Caco-2 (cell line): ENCODE measurements around the gene CXCR5. TPM values are rescaled to one million over a fixed set of nuclear protein-coding genes. Genes with fewer than 3 reads are reported as not detected.
A peak's percentile ranks its signal among the peaks of the same experiment; 100 is the strongest.

Experiments used
- BruUV-seq: library from RNA; stranded (reverse); fragments of 400-500 nt; replicated peaks from 2 replicates; lab custom pipeline; 2021; lab: Mats Ljungman, UMichigan
- CTCF ChIA-PET: fragments of 300-600 bp; sonication (Branson Sonifier 250); formaldehyde crosslinking; loops from one replicate; lab custom pipeline; 2022; ENCODE audit warnings: antibody characterized with exemption; lab: Charles Lee
- POLR2A ChIA-PET: fragments of 300-600 bp; sonication (Branson Sonifier 250); formaldehyde crosslinking; loops from one replicate; lab custom pipeline; 2022; ENCODE audit warnings: antibody characterized with exemption; lab: Charles Lee
- DNase-seq, 2 experiments: peaks; one replicate each; pipeline versions ENCODE4 v3.0.0 to v3.0.0-alpha.2; 2020 to 2022
- H3K27me3 ChIP-seq: replicated peaks from 2 replicates; pipeline ENCODE4 v1.6.0; 2011; ENCODE audit warnings: low read length; ENCODE audit not compliant: control insufficient read depth, insufficient read depth
- H3K36me3 ChIP-seq: 2 replicates; pipeline ENCODE4 v1.5.1; 2011; ENCODE audit warnings: low read length; ENCODE audit not compliant: control insufficient read depth, insufficient read depth
- H3K4me1 ChIP-seq: fragments of 250-450 bp; sonication (Bioruptor Pico); 2 replicates; pipeline ENCODE4 v1.5.1; 2020; ENCODE audit warnings: mild to moderate bottlenecking
- H3K4me3 ChIP-seq: 2 replicates; pipeline ENCODE4 v1.5.1; 2011; ENCODE audit warnings: low read depth, mild to moderate bottlenecking, control low read depth, low read length
- H3K9me3 ChIP-seq: fragments of 250-450 bp; sonication (Bioruptor Pico); 2 replicates; pipeline ENCODE4 v1.5.1; 2020; ENCODE audit warnings: mild to moderate bottlenecking, moderate library complexity
- H3K27ac Mint-ChIP-seq: one replicate; pipeline ENCODE4 v1.8.0; 2022; ENCODE audit warnings: mixed read lengths; ENCODE audit not compliant: unreplicated experiment
- H3K27me3 Mint-ChIP-seq: one replicate; pipeline ENCODE4 v1.8.0; 2022; ENCODE audit warnings: mixed read lengths; ENCODE audit not compliant: insufficient read depth, unreplicated experiment
- H3K36me3 Mint-ChIP-seq: one replicate; pipeline ENCODE4 v1.8.0; 2022; ENCODE audit warnings: mild to moderate bottlenecking, mixed read lengths; ENCODE audit not compliant: insufficient read depth, unreplicated experiment
- H3K4me1 Mint-ChIP-seq: one replicate; pipeline ENCODE4 v1.8.0; 2022; ENCODE audit warnings: low read depth, mixed read lengths; ENCODE audit not compliant: unreplicated experiment
- H3K4me3 Mint-ChIP-seq: one replicate; pipeline ENCODE4 v1.8.0; 2022; ENCODE audit warnings: mild to moderate bottlenecking, moderate library complexity, mixed read lengths; ENCODE audit not compliant: unreplicated experiment
- H3K9me3 Mint-ChIP-seq: one replicate; pipeline ENCODE4 v1.8.0; 2022; ENCODE audit warnings: mixed read lengths; ENCODE audit not compliant: unreplicated experiment
- CTCF ChIP-seq, 2 experiments: fragments of 200-600 bp in 1 of 2; IDR thresholded peaks; 1 replicate in 1 of 2; 2 replicates in 1 of 2; pipeline versions ENCODE4 v1.5.1 to v1.8.0; 2011 to 2022; ENCODE audit warnings: antibody characterized with exemption in 1 of 2, control low read depth in 1 of 2, inconsistent platforms in 1 of 2, low read depth in 1 of 2, low read length in 1 of 2, mild to moderate bottlenecking in 1 of 2, moderate library complexity in 1 of 2; ENCODE audit not compliant: insufficient read depth in 1 of 2, severe bottlenecking in 1 of 2, unreplicated experiment in 1 of 2
- intact Hi-C: fragments of 100-400 bp; cut with micrococcal nuclease; formaldehyde crosslinking; loops from one replicate; pipeline ENCODE4 v1.10.0; 2022; ENCODE audit not compliant: unreplicated experiment
- total RNA-seq: library from RNA; stranded (reverse); gene quantifications from 2 replicates; pipeline ENCODE4 v1.2.3, GENCODE V29; 2022

CXCR5 gene
- total RNA-seq, 1 experiment from 2014 or later, result not detected

- no peak overlapping the region for H3K4me3 ChIP-seq
- H3K27ac Mint-ChIP-seq, result peak overlapping the region; percentile 96
- intact Hi-C loops, result loop anchor here (5.0 kb wide), 1 partner anchor 291 kb away; no protein-coding TSS in a partner anchor
- peaks cover 83% of the 10 kb centered on the region for H3K36me3 Mint-ChIP-seq
- no peaks in the 10 kb centered on the region for H3K27me3 ChIP-seq
- ChIA-PET CTCF (interaction anchor here (1.0 to 7.2 kb wide), 2 partner anchors 12 to 16 kb away, joined by 4 to 170 read pairs; partner anchors contain the start of gene BCL9L), POLR2A (interaction anchor here (1.5 to 7.0 kb wide), 4 partner anchors 13 to 154 kb away, joined by 4 to 171 read pairs (median 79); partner anchors contain the start of genes BCL9L, DDX6 and VPS11)
- no peaks in the 10 kb centered on the region for H3K27me3 Mint-ChIP-seq
- TF ChIP-seq CTCF (IDR thresholded peaks at IDR 0.05; ENCODE audit: insufficient read depth in 1 of 2, low read depth in 1 of 2, low read length in 1 of 2, severe bottlenecking in 1 of 2, unreplicated experiment in 1 of 2), result no peak
- H3K4me1 Mint-ChIP-seq, result peaks cover 63% of the 10 kb centered on the region
- no TSS peak for BruUV-seq
- no peaks in the 10 kb centered on the region for H3K9me3 ChIP-seq
- no peaks in the 10 kb centered on the region for H3K9me3 Mint-ChIP-seq
- DNase-seq, result no peak
- H3K4me1 ChIP-seq, result peaks cover 83% of the 10 kb centered on the region
- peaks cover 4% of the 10 kb centered on the region for H3K36me3 ChIP-seq
- H3K4me3 Mint-ChIP-seq, result peak overlapping the region; percentile 76
These were observed 29.9 kb downstream of the CXCR5 start for GRCh38 chr11:118913411-118914125.

GRCh38 chr11:118914178-118914918 lies 30.7 kb downstream of the CXCR5 start:
- Mint-ChIP-seq H3K27ac (peak overlapping the region; percentile 100), H3K36me3 (peaks cover 83% of the 10 kb centered on the region), H3K9me3 (no peaks in the 10 kb centered on the region), H3K27me3 (no peaks in the 10 kb centered on the region), H3K4me1 (peaks cover 58% of the 10 kb centered on the region), H3K4me3 (peak overlapping the region; percentile 17)
- ChIA-PET CTCF (interaction anchor here (1.0 to 7.2 kb wide), 2 partner anchors 11 to 16 kb away, joined by 4 to 170 read pairs; partner anchors contain the start of gene BCL9L), POLR2A (interaction anchor here (0.5 to 7.0 kb wide), 2 partner anchors 15 to 86 kb away, joined by 3 to 171 read pairs; no protein-coding TSS in a partner anchor)
- peaks cover 78% of the 10 kb centered on the region for H3K4me1 ChIP-seq
- intact Hi-C loops, result loop anchor here (5.0 kb wide), 1 partner anchor 292 kb away; no protein-coding TSS in a partner anchor
- peak; percentile 21 to 50 for DNase-seq
- H3K36me3 ChIP-seq, result peaks cover 4% of the 10 kb centered on the region; the same call in 1 of the 2 replicates
- no peaks in the 10 kb centered on the region for H3K27me3 ChIP-seq
- TF ChIP-seq CTCF (IDR thresholded peaks at IDR 0.05; ENCODE audit: insufficient read depth in 1 of 2, low read depth in 1 of 2, low read length in 1 of 2, severe bottlenecking in 1 of 2, unreplicated experiment in 1 of 2), result no peak
- no peaks in the 10 kb centered on the region for H3K9me3 ChIP-seq
- BruUV-seq, result no TSS peak
- H3K4me3 ChIP-seq, result no peak overlapping the region

GRCh38 chr11:118914987-118915386 lies 31.3 kb downstream of the CXCR5 start:
- ChIA-PET POLR2A (interaction anchor here (0.5 kb wide), 1 partner anchor 85 kb away, joined by 3 read pairs; no protein-coding TSS in a partner anchor), CTCF (interaction anchor here (7.2 kb wide), 1 partner anchor 15 kb away, joined by 170 read pairs; no protein-coding TSS in a partner anchor)
- Histone ChIP-seq H3K9me3 (no peaks in the 10 kb centered on the region), H3K4me1 (peaks cover 78% of the 10 kb centered on the region), H3K36me3 (peaks cover 3% of the 10 kb centered on the region; the same call in 1 of the 2 replicates), H3K4me3 (no peak overlapping the region), H3K27me3 (no peaks in the 10 kb centered on the region)
- peaks cover 57% of the 10 kb centered on the region for H3K4me1 Mint-ChIP-seq
- no peak for TF ChIP-seq CTCF (IDR thresholded peaks at IDR 0.05; ENCODE audit: insufficient read depth in 1 of 2, low read depth in 1 of 2, low read length in 1 of 2, severe bottlenecking in 1 of 2, unreplicated experiment in 1 of 2)
- DNase-seq, result no peak
- no peaks in the 10 kb centered on the region for H3K27me3 Mint-ChIP-seq
- peak overlapping the region; percentile 100 for H3K27ac Mint-ChIP-seq
- H3K9me3 Mint-ChIP-seq, result no peaks in the 10 kb centered on the region
- no TSS peak for BruUV-seq
- H3K4me3 Mint-ChIP-seq, result peak overlapping the region; percentile 12
- intact Hi-C loops, result loop anchor here (5.0 kb wide), 1 partner anchor 293 kb away; no protein-coding TSS in a partner anchor
- peaks cover 83% of the 10 kb centered on the region for H3K36me3 Mint-ChIP-seq
